Measurements from ENCODE around the gene RAC2.

RAC2 gene

DNA sequence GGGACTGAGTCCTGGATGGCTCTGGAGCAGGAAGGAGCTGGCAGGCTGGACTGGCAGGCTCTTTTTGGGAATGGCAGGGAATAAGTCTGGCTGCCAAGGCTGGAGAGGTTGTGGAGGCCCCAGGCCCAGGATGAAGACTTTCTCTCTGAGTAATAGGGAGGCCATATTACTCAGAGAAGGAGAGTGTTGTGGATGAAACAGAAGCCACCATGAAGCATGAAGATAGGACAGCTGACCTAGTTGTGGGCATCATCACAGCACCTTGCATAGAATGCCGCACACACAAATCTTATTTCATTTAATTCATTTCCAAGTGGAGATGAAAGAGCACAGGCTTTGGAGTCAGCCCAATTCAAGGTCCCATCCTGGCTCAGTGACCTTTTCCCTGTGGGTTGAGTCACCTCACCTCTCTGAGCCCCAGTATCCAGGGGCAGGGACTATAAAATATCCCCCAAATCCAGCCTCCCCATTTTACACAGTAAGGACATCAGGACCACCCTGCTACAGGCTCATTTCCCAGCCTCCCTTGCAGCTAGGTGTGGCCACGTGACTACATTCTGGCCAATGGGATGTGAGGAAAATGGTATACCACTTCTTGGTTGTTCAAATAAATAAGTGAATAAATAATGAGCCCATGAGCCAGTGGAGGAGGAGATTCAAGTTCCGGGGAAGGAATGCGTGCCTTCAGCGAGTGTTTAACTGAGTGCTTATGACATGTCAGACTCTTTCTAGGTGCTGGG lies 47.7 kb upstream of the RAC2 start:
- H2AFZ ChIP-seq (ENCODE audit: low read length), result no peak overlapping the region
- TF ChIP-seq, protein P1, sequence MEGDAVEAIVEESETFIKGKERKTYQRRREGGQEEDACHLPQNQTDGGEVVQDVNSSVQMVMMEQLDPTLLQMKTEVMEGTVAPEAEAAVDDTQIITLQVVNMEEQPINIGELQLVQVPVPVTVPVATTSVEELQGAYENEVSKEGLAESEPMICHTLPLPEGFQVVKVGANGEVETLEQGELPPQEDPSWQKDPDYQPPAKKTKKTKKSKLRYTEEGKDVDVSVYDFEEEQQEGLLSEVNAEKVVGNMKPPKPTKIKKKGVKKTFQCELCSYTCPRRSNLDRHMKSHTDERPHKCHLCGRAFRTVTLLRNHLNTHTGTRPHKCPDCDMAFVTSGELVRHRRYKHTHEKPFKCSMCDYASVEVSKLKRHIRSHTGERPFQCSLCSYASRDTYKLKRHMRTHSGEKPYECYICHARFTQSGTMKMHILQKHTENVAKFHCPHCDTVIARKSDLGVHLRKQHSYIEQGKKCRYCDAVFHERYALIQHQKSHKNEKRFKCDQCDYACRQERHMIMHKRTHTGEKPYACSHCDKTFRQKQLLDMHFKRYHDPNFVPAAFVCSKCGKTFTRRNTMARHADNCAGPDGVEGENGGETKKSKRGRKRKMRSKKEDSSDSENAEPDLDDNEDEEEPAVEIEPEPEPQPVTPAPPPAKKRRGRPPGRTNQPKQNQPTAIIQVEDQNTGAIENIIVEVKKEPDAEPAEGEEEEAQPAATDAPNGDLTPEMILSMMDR (IDR thresholded peaks at IDR 0.05; ENCODE audit: low read length), result no peak
- TF ChIP-seq EZH2 (optimal IDR thresholded peaks at IDR 0.05; ENCODE audit: low read depth, low read length) (no peak), EZH2phosphoT487 (IDR thresholded peaks at IDR 0.05; ENCODE audit: low read length) (no peak)
- no peaks in the 10 kb centered on the region for H3K79me2 ChIP-seq (ENCODE audit: low read length)
- H3K9me3 ChIP-seq (replicated peaks; ENCODE audit: insufficient read depth, low read length), result no peaks in the 10 kb centered on the region
- no peaks in the 10 kb centered on the region for H3K9me2 ChIP-seq (replicated peaks; ENCODE audit: insufficient read depth, low read length)
- no peaks in the 10 kb centered on the region for H3K4me1 ChIP-seq (ENCODE audit: low read length)
- no peak overlapping the region for H3K4me2 ChIP-seq (ENCODE audit: low read depth, low read length)
- no peak overlapping the region for H3K9ac ChIP-seq (ENCODE audit: low read length)
- no peaks in the 10 kb centered on the region for H3K27me3 ChIP-seq (replicated peaks; ENCODE audit: insufficient read depth, low read length)
- H3K36me3 ChIP-seq (replicated peaks; ENCODE audit: insufficient read depth, low read length), result no peaks in the 10 kb centered on the region
- H3F3A ChIP-seq (ENCODE audit: insufficient read depth, low read length), result no peaks in the 10 kb centered on the region
- H3K4me3 ChIP-seq (ENCODE audit: low read length), result no peak overlapping the region
- H4K20me1 ChIP-seq (ENCODE audit: insufficient read depth, low read length), result no peaks in the 10 kb centered on the region
- no peak overlapping the region for H3K27ac ChIP-seq (ENCODE audit: low read length)
- no peak for DNase-seq

GRCh38 chr22:37290737-37291136 lies 46.7 kb upstream of the RAC2 start:
- Histone ChIP-seq H3K27ac (ENCODE audit: low read length) (no peak overlapping the region), H3K4me2 (ENCODE audit: low read depth, low read length) (no peak overlapping the region), H3K4me3 (ENCODE audit: low read length) (no peak overlapping the region), H3K36me3 (replicated peaks; ENCODE audit: insufficient read depth, low read length) (no peaks in the 10 kb centered on the region), H3K9me2 (replicated peaks; ENCODE audit: insufficient read depth, low read length) (no peaks in the 10 kb centered on the region), H3K4me1 (ENCODE audit: low read length) (no peaks in the 10 kb centered on the region), H3K9me3 (replicated peaks; ENCODE audit: insufficient read depth, low read length) (no peaks in the 10 kb centered on the region), H4K20me1 (ENCODE audit: insufficient read depth, low read length) (no peaks in the 10 kb centered on the region), H3K27me3 (replicated peaks; ENCODE audit: insufficient read depth, low read length) (no peaks in the 10 kb centered on the region), H3K9ac (ENCODE audit: low read length) (no peak overlapping the region), H3K79me2 (ENCODE audit: low read length) (no peaks in the 10 kb centered on the region), H2AFZ (ENCODE audit: low read length) (no peak overlapping the region), H3F3A (ENCODE audit: insufficient read depth, low read length) (no peaks in the 10 kb centered on the region)
- DNase-seq, result no peak
- TF ChIP-seq EZH2phosphoT487 (IDR thresholded peaks at IDR 0.05; ENCODE audit: low read length) (no peak), EZH2 (optimal IDR thresholded peaks at IDR 0.05; ENCODE audit: low read depth, low read length) (no peak)
- TF ChIP-seq, protein P1 (IDR thresholded peaks at IDR 0.05; ENCODE audit: low read length), result no peak

DNA sequence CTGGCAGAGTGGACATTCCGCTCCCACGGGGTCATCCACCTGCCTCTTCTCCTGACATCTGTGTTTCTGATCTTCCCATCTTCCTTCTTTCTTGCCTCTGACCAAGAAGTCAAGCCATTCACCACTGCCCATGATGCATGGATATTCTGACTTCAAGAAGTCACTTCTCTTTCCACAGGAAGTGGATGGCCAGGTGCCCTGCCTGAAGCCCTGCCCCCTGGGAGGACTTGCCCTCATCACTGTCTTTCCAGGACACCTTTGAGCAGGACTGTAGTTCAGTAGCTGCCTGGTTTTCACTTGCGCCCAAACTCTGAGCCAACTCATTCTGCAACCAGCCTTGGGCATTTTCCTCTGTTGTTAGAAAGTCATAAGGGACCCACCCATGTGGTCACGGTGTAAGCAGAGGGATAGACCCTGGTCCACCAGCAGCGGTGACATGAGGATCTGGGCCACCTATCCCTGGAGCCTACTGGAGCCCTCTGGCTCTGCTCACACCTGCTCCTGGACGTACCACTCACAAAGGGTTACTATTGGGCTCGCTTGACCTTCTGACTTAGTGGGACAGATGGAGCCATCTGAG lies 45.2 kb upstream of the RAC2 start:
- peaks cover 7% of the 10 kb centered on the region; the same call in 1 of the 2 replicates for H3F3A ChIP-seq (ENCODE audit: insufficient read depth, low read length)
- no peaks in the 10 kb centered on the region for H3K27me3 ChIP-seq (replicated peaks; ENCODE audit: insufficient read depth, low read length)
- H3K4me3 ChIP-seq (ENCODE audit: low read length), result no peak overlapping the region
- H3K79me2 ChIP-seq (ENCODE audit: low read length), result no peaks in the 10 kb centered on the region
- H2AFZ ChIP-seq (ENCODE audit: low read length), result no peak overlapping the region
- TF ChIP-seq EZH2 (optimal IDR thresholded peaks at IDR 0.05; ENCODE audit: low read depth, low read length) (no peak), EZH2phosphoT487 (IDR thresholded peaks at IDR 0.05; ENCODE audit: low read length) (no peak)
- TF ChIP-seq, protein P1 (IDR thresholded peaks at IDR 0.05; ENCODE audit: low read length), result no peak
- H3K9me3 ChIP-seq (replicated peaks; ENCODE audit: insufficient read depth, low read length), result no peaks in the 10 kb centered on the region
- no peak for DNase-seq
- no peak overlapping the region for H3K9ac ChIP-seq (ENCODE audit: low read length)
- H3K4me2 ChIP-seq (ENCODE audit: low read depth, low read length), result no peak overlapping the region
- no peaks in the 10 kb centered on the region for H3K36me3 ChIP-seq (replicated peaks; ENCODE audit: insufficient read depth, low read length)
- H3K4me1 ChIP-seq (ENCODE audit: low read length), result peaks cover 7% of the 10 kb centered on the region
- H3K27ac ChIP-seq (ENCODE audit: low read length), result no peak overlapping the region
- H3K9me2 ChIP-seq (replicated peaks; ENCODE audit: insufficient read depth, low read length), result no peaks in the 10 kb centered on the region
- no peaks in the 10 kb centered on the region for H4K20me1 ChIP-seq (ENCODE audit: insufficient read depth, low read length)

All from MM.1S (cell line).